ENCODE measurements around the gene TESK2.

The TESK2 gene

DNA sequence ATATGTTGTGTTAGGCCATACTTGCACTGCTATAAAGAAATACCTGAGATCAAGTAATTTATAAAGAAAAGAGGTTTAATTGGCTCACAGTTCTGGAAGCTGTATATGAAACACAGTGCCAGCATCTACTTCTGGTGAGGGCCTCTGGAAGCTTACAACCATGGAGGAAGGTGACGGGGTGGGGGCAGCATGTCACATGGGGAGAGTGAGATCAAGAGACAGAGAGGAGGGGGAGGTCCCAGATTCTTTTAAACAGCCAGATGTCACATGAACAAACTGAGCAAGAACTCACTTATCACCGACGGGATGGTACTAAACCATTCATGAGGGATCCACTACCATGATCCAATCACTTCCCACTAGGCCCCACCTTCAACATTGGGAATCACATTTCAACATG is 42.6 kb downstream of the TESK2 start:
- TF ChIP-seq, protein P1, sequence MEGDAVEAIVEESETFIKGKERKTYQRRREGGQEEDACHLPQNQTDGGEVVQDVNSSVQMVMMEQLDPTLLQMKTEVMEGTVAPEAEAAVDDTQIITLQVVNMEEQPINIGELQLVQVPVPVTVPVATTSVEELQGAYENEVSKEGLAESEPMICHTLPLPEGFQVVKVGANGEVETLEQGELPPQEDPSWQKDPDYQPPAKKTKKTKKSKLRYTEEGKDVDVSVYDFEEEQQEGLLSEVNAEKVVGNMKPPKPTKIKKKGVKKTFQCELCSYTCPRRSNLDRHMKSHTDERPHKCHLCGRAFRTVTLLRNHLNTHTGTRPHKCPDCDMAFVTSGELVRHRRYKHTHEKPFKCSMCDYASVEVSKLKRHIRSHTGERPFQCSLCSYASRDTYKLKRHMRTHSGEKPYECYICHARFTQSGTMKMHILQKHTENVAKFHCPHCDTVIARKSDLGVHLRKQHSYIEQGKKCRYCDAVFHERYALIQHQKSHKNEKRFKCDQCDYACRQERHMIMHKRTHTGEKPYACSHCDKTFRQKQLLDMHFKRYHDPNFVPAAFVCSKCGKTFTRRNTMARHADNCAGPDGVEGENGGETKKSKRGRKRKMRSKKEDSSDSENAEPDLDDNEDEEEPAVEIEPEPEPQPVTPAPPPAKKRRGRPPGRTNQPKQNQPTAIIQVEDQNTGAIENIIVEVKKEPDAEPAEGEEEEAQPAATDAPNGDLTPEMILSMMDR (IDR thresholded peaks at IDR 0.05): no peak
- H3K4me1 ChIP-seq (ENCODE audit: control insufficient read depth in 1 of 2, insufficient read depth in 1 of 2, low read depth in 1 of 2, low read length in 1 of 2): peaks cover 5 to 7% of the 10 kb centered on the region in 2 experiments
- no peaks in the 10 kb centered on the region for H3K27me3 ChIP-seq

GRCh38 chr1:45446950-45447672 is 43.9 kb downstream of the TESK2 start:
- TF ChIP-seq, protein P1 (IDR thresholded peaks at IDR 0.05): no peak
- H3K36me3 ChIP-seq: no peaks in the 10 kb centered on the region
- peaks cover 5 to 7% of the 10 kb centered on the region in 2 experiments for H3K4me1 ChIP-seq (ENCODE audit: control insufficient read depth in 1 of 2, insufficient read depth in 1 of 2, low read depth in 1 of 2, low read length in 1 of 2)
- no peaks in the 10 kb centered on the region for H3K9me3 ChIP-seq
- no peaks in the 10 kb centered on the region for H3K27me3 ChIP-seq
- H3K4me3 ChIP-seq (ENCODE audit: low read depth in 1 of 2, low read length in 1 of 2): no peak overlapping the region
- no peak overlapping the region for H3K27ac ChIP-seq

More for the DNA sequence above, 42.6 kb downstream of the TESK2 start:
- Histone ChIP-seq H3K9me3 (no peaks in the 10 kb centered on the region), H3K4me3 (ENCODE audit: low read depth in 1 of 2, low read length in 1 of 2) (no peak overlapping the region), H3K36me3 (no peaks in the 10 kb centered on the region), H3K27ac (no peak overlapping the region)

DNA sequence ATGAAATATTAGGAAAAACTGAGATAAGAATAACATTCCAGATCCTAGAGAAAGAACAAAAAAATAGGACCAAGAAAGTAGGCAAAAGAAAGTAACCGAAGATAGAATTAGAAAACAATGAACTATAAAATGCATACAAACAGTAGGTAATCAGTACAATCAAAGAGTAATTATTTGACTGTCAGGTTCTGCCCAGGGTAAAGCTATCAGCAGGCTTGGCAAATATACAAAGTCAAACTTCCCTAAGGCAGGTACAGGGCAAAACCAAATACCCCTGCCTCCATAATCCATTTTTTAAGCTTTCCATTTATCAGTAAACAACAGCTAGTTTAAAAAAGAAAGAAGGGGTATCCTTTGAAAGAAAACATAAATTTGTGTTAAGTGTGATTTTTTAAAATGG is 44.4 kb downstream of the TESK2 start:
- Histone ChIP-seq H3K9me3 (no peaks in the 10 kb centered on the region), H3K27ac (no peak overlapping the region), H3K27me3 (no peaks in the 10 kb centered on the region), H3K4me1 (ENCODE audit: control insufficient read depth in 1 of 2, insufficient read depth in 1 of 2, low read depth in 1 of 2, low read length in 1 of 2) (peaks cover 5 to 7% of the 10 kb centered on the region in 2 experiments), H3K36me3 (no peaks in the 10 kb centered on the region), H3K4me3 (ENCODE audit: low read depth in 1 of 2, low read length in 1 of 2) (no peak overlapping the region)
- TF ChIP-seq, protein P1 (IDR thresholded peaks at IDR 0.05): no peak

DNA sequence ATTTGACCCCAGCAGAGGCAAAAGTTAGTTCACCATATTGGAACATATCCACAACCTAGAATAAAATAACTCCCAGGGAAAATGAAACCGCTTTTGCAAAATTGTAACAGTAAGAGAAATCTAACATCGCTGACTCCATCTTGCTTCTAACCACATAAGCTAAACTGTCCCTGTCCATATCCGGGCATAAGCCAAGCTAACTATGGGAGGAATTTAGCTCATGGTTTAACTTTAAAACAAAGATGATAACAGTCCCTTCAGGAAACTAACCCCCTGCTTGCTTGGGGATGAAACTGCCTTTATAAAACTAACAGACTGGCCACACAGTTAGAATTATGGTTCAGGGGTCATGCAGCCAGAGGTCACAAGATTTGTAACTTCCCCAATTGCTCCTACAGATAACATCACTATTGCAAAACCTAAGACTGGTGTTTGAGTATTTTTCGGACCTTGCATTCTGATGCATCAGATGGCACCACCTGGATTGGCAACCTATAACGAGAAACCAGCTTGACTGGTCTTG is 46.3 kb downstream of the TESK2 start:
- TF ChIP-seq, protein P1 (IDR thresholded peaks at IDR 0.05): no peak
- Histone ChIP-seq H3K27ac (no peak overlapping the region), H3K4me3 (ENCODE audit: low read depth in 1 of 2, low read length in 1 of 2) (no peak overlapping the region), H3K27me3 (no peaks in the 10 kb centered on the region), H3K36me3 (no peaks in the 10 kb centered on the region), H3K9me3 (no peaks in the 10 kb centered on the region), H3K4me1 (ENCODE audit: control insufficient read depth in 1 of 2, insufficient read depth in 1 of 2, low read depth in 1 of 2, low read length in 1 of 2) (peaks cover 5 to 7% of the 10 kb centered on the region in 2 experiments)

DNA sequence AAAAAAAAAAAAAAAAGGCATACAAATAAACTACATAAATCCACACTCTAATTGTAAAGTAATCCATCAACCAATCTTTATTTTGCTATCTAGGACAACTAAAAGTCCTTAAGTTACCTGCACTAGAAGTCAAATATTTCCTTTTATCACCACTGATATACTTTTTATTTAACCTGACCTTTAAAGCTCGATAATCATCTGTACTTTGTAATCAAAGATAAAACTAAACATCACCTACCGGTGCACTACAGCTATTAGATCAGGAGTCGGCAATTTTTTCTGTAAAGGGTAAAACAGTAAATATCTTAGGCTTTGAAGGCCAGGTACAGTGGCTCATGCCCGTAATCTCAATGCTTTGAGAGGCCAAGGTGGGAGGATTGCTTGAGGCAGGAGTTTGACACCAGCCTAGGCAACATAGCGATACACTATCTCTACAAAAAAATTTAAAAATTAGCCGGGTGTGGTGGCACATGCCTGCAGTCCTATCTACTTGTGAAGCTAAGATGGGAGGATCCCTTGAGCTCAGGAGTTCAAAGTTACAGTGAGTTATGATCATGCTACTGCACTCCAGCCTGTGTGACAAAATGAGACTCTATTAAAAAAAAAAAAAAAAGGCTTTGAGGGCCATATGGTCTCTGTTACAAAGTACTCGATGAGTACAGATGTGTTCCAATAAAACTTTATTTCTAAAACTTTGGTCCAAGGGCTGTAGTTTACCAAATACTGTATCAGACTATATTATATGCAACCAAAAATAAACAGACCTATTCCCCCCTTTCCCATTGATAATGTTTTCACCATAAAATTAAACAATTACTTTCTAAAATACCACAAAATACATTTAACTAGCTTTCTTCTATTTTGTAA is 47.1 kb downstream of the TESK2 start:
- Histone ChIP-seq H3K36me3 (no peaks in the 10 kb centered on the region), H3K27ac (no peak overlapping the region), H3K27me3 (no peaks in the 10 kb centered on the region), H3K9me3 (no peaks in the 10 kb centered on the region), H3K4me1 (ENCODE audit: control insufficient read depth in 1 of 2, insufficient read depth in 1 of 2, low read depth in 1 of 2, low read length in 1 of 2) (peaks cover 2 to 7% of the 10 kb centered on the region in 2 experiments), H3K4me3 (ENCODE audit: low read depth in 1 of 2, low read length in 1 of 2) (no peak overlapping the region)
- TF ChIP-seq, protein P1 (IDR thresholded peaks at IDR 0.05): no peak

Data from neutrophil (primary cell).